Vagina (tissue), 2 donors: Measurements from ENCODE around the gene NXNL2. TPM values are rescaled to one million over a fixed set of nuclear protein-coding genes. Genes with fewer than 3 reads are reported as not detected.

ENCODE experiments used
- DNase-seq, 2 donors: peaks; one replicate each; pipeline ENCODE4 v3.0.0-alpha.2; 2017; ENCODE audit errors: extremely low spot score in 2 of 2
- H3K27ac ChIP-seq: fragments of 200-600 bp; sonication (generic); one replicate; pipeline ENCODE4 v1.5.1; 2019
- H3K27me3 ChIP-seq: fragments of 200-600 bp; sonication (generic); one replicate; pipeline ENCODE4 v1.5.1; 2019
- H3K36me3 ChIP-seq, 2 donors: fragments of 200-600 bp; sonication (generic); one replicate each; pipeline ENCODE4 v1.5.1; 2017 to 2019
- H3K4me1 ChIP-seq: fragments of 200-600 bp; sonication (generic); one replicate; pipeline ENCODE4 v1.5.1; 2019
- H3K4me3 ChIP-seq, 2 donors: fragments of 200-600 bp; sonication (generic); 1 replicate in 1 of 2; 2 replicates in 1 of 2; pipeline ENCODE4 v1.5.1; 2016 to 2019
- H3K9me3 ChIP-seq: fragments of 200-600 bp; sonication (generic); one replicate; pipeline ENCODE4 v1.5.1; 2019
- POLR2A ChIP-seq, 2 donors: fragments of 450-650 bp; IDR thresholded peaks; one replicate each; pipeline ENCODE4 v1.6.1; 2017; ENCODE audit warnings: antibody characterized with exemption in 2 of 2, mild to moderate bottlenecking in 2 of 2, moderate library complexity in 2 of 2
- POLR2AphosphoS5 ChIP-seq, 2 donors: sonication (generic); formaldehyde crosslinking; IDR thresholded peaks; one replicate each; pipeline ENCODE4 v1.9.0; 2017; ENCODE audit warnings: antibody characterized with exemption in 2 of 2, mild to moderate bottlenecking in 2 of 2, low read depth in 1 of 2; ENCODE audit not compliant: insufficient read depth in 1 of 2
- intact Hi-C: fragments of 100-400 bp; cut with DNase I; formaldehyde crosslinking; loops from one replicate; pipeline ENCODE4 v1.15.1; 2023
- total RNA-seq: library from RNA; depleted of rRNA; stranded (reverse); fragments of >200 nt; gene quantifications from one replicate; pipeline ENCODE4 v1.2.3, GENCODE V29; 2016
- TF ChIP-seq, protein P1 (sequence below), 3 experiments: fragments of 450-650 bp in 2 of 3; fragments of 200-600 bp in 1 of 3; sonication (generic) in 1 of 3; IDR thresholded peaks; one replicate each; pipeline ENCODE4 v1.5.1; 2017 to 2019; ENCODE audit warnings: antibody characterized with exemption in 3 of 3, mild to moderate bottlenecking in 2 of 3, moderate library complexity in 2 of 3

Gene NXNL2
- 2.5 TPM for total RNA-seq

DNA sequence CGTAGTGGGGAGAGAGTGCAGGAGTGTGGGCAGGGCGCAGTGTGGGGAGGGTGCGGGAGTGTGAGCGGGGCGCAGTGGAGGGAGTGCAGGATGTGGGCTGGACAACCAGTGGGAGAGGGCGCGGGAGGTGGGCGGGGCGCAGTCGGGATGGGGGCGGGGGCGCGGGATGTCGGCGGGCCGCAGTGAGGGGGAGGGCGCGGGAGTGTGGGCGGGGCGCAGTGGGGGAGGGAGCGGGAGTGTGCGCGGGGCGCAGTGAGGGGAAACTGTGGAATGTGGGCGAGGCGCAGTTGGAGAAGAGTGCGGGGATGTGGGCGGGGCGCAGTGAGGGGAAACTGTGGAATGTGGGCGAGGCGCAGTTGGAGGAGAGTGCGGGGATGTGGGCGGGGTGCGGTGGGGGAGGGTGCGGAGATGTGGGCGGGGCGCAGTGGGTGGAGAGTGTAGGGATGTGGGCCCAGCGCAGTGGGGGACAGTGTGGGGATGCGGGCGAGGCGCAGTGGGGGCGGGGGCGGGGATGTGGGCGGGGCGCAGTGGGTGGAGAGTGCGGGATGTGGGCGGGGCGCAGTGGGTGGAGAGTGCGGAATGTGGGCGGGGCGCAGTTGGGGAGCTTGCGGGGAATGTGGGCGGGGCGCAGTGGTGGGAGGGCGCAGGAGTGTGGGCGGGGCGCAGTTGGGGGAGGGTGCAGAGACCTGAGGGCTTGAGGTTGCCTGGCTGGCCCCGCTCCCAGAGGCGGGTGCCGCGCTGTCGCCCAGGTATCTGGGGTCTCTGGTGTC is at the start of gene NXNL2:
NXNL2 (plus strand) TSS at position 723 of the 770 bp plus-strand sequence. CDS start 257 bp downstream, outside the sequence.
- Histone ChIP-seq H3K4me1 (peaks cover 57% of the 10 kb centered on the region), H3K4me3 (peak within 1 kb of the TSS; percentile 57 to 71), H3K36me3 (no peaks in the 10 kb centered on the region), H3K27me3 (no peaks in the 10 kb centered on the region), H3K27ac (peak within 1 kb of the TSS; percentile 91), H3K9me3 (no peaks in the 10 kb centered on the region)
- DNase-seq = peak in 1 of 2 donors; percentile 93
- TF ChIP-seq POLR2A (IDR thresholded peaks at IDR 0.05) (peak in 1 of 2 donors; percentile 33), POLR2AphosphoS5 (IDR thresholded peaks at IDR 0.05; ENCODE audit: insufficient read depth in 1 of 2, low read depth in 1 of 2) (peak in 1 of 2 donors; percentile 78)
- TF ChIP-seq, protein P1, sequence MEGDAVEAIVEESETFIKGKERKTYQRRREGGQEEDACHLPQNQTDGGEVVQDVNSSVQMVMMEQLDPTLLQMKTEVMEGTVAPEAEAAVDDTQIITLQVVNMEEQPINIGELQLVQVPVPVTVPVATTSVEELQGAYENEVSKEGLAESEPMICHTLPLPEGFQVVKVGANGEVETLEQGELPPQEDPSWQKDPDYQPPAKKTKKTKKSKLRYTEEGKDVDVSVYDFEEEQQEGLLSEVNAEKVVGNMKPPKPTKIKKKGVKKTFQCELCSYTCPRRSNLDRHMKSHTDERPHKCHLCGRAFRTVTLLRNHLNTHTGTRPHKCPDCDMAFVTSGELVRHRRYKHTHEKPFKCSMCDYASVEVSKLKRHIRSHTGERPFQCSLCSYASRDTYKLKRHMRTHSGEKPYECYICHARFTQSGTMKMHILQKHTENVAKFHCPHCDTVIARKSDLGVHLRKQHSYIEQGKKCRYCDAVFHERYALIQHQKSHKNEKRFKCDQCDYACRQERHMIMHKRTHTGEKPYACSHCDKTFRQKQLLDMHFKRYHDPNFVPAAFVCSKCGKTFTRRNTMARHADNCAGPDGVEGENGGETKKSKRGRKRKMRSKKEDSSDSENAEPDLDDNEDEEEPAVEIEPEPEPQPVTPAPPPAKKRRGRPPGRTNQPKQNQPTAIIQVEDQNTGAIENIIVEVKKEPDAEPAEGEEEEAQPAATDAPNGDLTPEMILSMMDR (IDR thresholded peaks at IDR 0.05) = no peak
- intact Hi-C loops = loop anchor here (2.0 kb wide), 1 partner anchor 146 kb away; the partner anchor contains the start of gene SPIN1

DNA sequence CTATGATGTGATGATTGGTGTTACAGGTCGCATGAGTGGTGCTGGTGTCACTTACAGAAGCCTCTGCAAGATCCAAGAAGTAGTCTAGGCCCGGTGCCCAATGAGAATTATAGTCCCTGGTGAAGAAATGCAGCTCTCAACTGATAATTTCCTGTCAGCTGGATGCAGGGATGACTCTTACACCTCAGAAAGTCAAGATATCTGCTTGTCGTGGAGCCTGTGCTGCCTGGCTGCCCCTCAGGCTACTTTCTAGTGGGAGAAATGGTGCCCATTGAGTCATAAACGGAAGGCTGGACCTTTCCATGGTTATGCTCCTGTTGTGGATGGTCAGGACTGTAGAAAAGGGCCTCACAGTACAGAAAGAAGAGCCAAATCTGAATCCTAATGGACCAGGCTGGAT is 46.8 kb upstream of the NXNL2 start:
- TF ChIP-seq, protein P1 (IDR thresholded peaks at IDR 0.05) = no peak
- TF ChIP-seq POLR2AphosphoS5 (IDR thresholded peaks at IDR 0.05; ENCODE audit: insufficient read depth in 1 of 2, low read depth in 1 of 2) (no peak), POLR2A (IDR thresholded peaks at IDR 0.05) (no peak)
- no peak for DNase-seq

DNA sequence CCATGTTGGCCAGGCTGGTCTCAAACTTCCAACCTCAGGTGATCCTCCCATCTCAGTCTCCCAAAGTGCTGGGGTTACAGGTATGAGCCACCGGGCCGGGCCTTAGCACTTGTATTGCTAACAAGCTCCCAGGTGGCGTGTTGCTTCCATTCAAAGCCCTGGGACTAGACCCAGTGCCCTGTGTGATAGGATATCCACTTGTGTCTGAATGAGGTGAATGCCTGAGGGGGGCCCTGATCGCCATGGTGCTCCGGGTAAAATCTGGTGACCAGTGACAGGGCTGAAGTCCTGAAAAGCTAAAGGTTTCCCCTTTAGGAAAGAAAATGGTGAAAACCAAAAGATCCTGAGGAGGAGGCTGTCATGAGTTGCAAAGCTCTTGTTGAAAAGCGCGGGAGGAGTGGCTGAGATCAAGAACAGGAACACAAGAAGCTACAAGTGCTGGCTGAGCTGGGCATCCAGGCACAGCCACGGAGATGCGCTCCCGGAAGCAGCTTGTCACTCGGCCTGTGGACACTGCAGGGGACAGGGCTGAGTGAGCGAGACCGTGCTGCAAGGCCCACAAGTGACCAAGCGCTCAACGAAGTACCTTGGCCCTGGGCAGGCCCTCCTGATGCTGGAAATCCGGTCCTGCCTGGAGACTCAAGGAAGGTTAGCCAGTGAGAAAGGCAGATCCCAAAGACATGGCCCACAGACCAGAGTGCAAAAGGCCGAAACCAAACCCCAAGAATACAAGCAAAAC is 39.8 kb upstream of the NXNL2 start:
- no peak overlapping the region for H3K4me3 ChIP-seq
- TF ChIP-seq, protein P1 (IDR thresholded peaks at IDR 0.05) = no peak
- no peak for TF ChIP-seq POLR2AphosphoS5 (IDR thresholded peaks at IDR 0.05; ENCODE audit: insufficient read depth in 1 of 2, low read depth in 1 of 2)
- TF ChIP-seq POLR2A (IDR thresholded peaks at IDR 0.05) = no peak
- H3K4me1 ChIP-seq = no peaks in the 10 kb centered on the region
- H3K36me3 ChIP-seq = no peaks in the 10 kb centered on the region
- intact Hi-C loops = no loop called here
- H3K9me3 ChIP-seq = no peaks in the 10 kb centered on the region
- no peak overlapping the region for H3K27ac ChIP-seq
- DNase-seq = no peak
- H3K27me3 ChIP-seq = no peaks in the 10 kb centered on the region

More for the DNA sequence above, 46.8 kb upstream of the NXNL2 start:
- H3K27me3 ChIP-seq = no peaks in the 10 kb centered on the region
- no peak overlapping the region for H3K27ac ChIP-seq
- peaks cover 0 to 9% of the 10 kb centered on the region in 2 donors for H3K36me3 ChIP-seq
- intact Hi-C loops = no loop called here
- no peak overlapping the region for H3K4me3 ChIP-seq
- H3K9me3 ChIP-seq = no peaks in the 10 kb centered on the region
- no peaks in the 10 kb centered on the region for H3K4me1 ChIP-seq

DNA sequence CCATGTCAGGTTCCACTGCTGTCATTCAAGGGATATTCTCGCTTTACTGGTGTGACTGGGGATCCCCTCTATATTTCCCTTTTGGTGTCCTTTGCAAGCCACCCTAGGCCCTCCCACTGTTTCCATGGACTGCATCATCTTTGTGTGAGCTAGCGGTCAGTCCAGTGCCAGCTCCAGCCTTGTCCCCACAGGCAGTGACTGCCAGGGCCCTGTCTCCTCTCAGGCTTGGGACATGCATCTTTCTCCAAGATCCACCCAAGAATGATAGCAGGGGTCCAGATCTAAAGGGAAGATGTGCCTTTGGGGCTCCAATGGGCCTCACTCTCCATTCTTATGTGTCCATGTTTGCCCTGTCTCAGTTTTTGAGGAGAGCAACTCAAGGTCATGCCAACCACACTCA is 37.8 kb upstream of the NXNL2 start:
- no peaks in the 10 kb centered on the region for H3K9me3 ChIP-seq
- DNase-seq = no peak
- H3K4me1 ChIP-seq = no peaks in the 10 kb centered on the region
- H3K27ac ChIP-seq = no peak overlapping the region
- no peaks in the 10 kb centered on the region for H3K27me3 ChIP-seq
- H3K36me3 ChIP-seq = no peaks in the 10 kb centered on the region
- intact Hi-C loops = no loop called here
- TF ChIP-seq POLR2AphosphoS5 (IDR thresholded peaks at IDR 0.05; ENCODE audit: insufficient read depth in 1 of 2, low read depth in 1 of 2) (no peak), POLR2A (IDR thresholded peaks at IDR 0.05) (no peak)
- TF ChIP-seq, protein P1 (IDR thresholded peaks at IDR 0.05) = no peak
- no peak overlapping the region for H3K4me3 ChIP-seq
